Spleen (tissue), 7 donors: ENCODE results near the gene GATAD2A.

Experiments used
- CTCF ChIP-seq, 11 experiments: fragments of 200-600 bp in 7 of 11; fragments of 450-650 bp in 4 of 11; sonication (generic) in 4 of 11; IDR thresholded peaks in 8 of 11; conservative IDR thresholded peaks in 3 of 11; 1 replicate in 7 of 11; 2 replicates in 4 of 11; pipeline versions ENCODE4 v1.4.0 to v1.8.0; 2016 to 2021; ENCODE audit warnings: antibody characterized with exemption in 11 of 11, inconsistent platforms in 4 of 11, mild to moderate bottlenecking in 1 of 11
- POLR2A ChIP-seq, 3 donors: fragments of 450-650 bp; IDR thresholded peaks; one replicate each; pipeline ENCODE4 v1.5.1; 2017; ENCODE audit warnings: antibody characterized with exemption in 3 of 3, mild to moderate bottlenecking in 1 of 3
- donor health status: DM: no; HTN: no; CAD: no; lungs with moderate emphysema.
- donor health status: DM: no; HTN: no; CAD: no.
- donor health status: DM: no; HTN: no; CAD: no.

GRCh38 chr19:19368087-19368486 is 37.4 kb upstream of the GATAD2A start:
- TF ChIP-seq POLR2A (IDR thresholded peaks at IDR 0.05) (no peak), CTCF (IDR thresholded peaks at IDR 0.05 in 8 of 11, conservative IDR thresholded peaks at IDR 0.05 in 3 of 11) (no peak)
